GM19240 (cell line): ENCODE data around the gene ASPSCR1.

Experiments
- DNase-seq: peaks from one replicate; pipeline ENCODE4 v3.0.0; 2011; ENCODE audit warnings: low spot score; ENCODE audit not compliant: insufficient read length

Gene ASPSCR1

DNA sequence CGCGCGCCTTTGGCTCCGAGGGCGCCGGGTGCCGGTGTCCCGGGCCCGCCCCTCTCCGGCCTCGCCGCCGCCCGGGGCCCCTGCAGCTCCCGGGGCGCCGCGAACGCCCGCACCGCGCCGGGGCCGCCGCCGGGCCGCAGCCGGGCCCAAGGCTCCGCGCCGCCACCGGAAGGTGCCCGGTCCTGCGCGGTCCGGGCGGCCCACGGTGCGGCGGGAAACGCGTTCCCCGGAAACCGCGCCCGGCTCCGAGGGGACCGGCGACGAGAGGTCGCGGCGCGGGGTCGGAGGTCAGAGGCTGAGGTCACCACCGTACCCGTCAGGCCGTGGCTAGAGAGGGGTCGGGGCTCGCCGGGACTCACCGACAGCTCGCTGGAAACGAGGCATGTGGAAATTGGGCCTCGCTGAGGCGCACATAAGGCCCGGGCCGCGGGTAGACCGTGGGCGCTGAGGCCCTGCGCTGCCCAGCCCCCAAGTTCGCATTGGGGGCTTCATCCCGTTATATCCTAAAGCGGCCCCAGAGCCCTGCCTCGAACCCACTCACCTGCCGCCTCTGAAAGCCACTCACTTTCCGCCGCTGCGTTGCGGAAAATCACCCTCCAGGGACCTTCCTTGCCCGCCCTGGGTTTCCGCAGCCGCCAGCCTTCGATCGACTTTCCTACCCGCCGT is 88.3 kb downstream of the ASPSCR1 start, which contains the start of gene DUS1L:
TSS of gene DUS1L (minus strand) at position 167 of the 666 bp plus-strand sequence. CDS start 745 bp downstream, outside the sequence.
- DNase-seq = peak; percentile 75
